Gastroesophageal sphincter (tissue), 4 donors: ENCODE results near the gene CLEC1B. TPM values are rescaled to one million over a fixed set of nuclear protein-coding genes. Genes with fewer than 3 reads are reported as not detected.
"Not testable (repeated sequence)": the region's sequence is repeated elsewhere in the genome, so short reads cannot be mapped to it uniquely, and the experiment has no call there.

Source experiments
- ATAC-seq: fragments of 150-250 bp; one replicate; pipeline ENCODE4 v1.9.1; 2016; ENCODE audit warnings: mild to moderate bottlenecking, moderate library complexity
- H3K27ac ChIP-seq, 4 donors: fragments of 200-600 bp; sonication (generic) in 3 of 4; 1 replicate in 3 of 4; 2 replicates in 1 of 4; pipeline ENCODE4 v1.5.1; 2016 to 2019
- H3K27me3 ChIP-seq: fragments of 200-600 bp; sonication (generic); one replicate; pipeline ENCODE4 v1.5.1; 2019
- H3K36me3 ChIP-seq, 2 donors: fragments of 200-600 bp; sonication (generic); one replicate each; pipeline ENCODE4 v1.5.1; 2019; ENCODE audit warnings: control low read depth in 1 of 2
- H3K4me1 ChIP-seq, 3 donors: fragments of 200-600 bp; sonication (generic); 1 replicate in 2 of 3; 2 replicates in 1 of 3; pipeline ENCODE4 v1.5.1; 2016 to 2019; ENCODE audit warnings: control low read depth in 2 of 3
- H3K4me3 ChIP-seq, 2 donors: fragments of 200-600 bp; sonication (generic); one replicate each; pipeline ENCODE4 v1.5.1; 2019; ENCODE audit warnings: mild to moderate bottlenecking in 1 of 2, moderate library complexity in 1 of 2
- H3K9me3 ChIP-seq, 3 donors: fragments of 200-600 bp; sonication (generic); one replicate each; pipeline ENCODE4 v1.5.1; 2017 to 2019; ENCODE audit warnings: control low read depth in 2 of 3
- EP300 ChIP-seq: sonication (generic); formaldehyde crosslinking; IDR thresholded peaks from one replicate; pipeline ENCODE4 v1.6.1; 2017; ENCODE audit warnings: antibody characterized with exemption, mild to moderate bottlenecking
- POLR2A ChIP-seq, 2 donors: fragments of 450-650 bp; IDR thresholded peaks; one replicate each; pipeline ENCODE4 v1.6.1; 2017; ENCODE audit warnings: antibody characterized with exemption in 2 of 2, mild to moderate bottlenecking in 2 of 2, moderate library complexity in 1 of 2
- POLR2AphosphoS5 ChIP-seq: sonication (generic); formaldehyde crosslinking; IDR thresholded peaks from one replicate; pipeline ENCODE4 v1.6.1; 2017; ENCODE audit warnings: antibody characterized with exemption
- WGBS, 2 donors: methylation state at CpG; one replicate each; pipeline ENCODE4 v1.1.5; 2018; ENCODE audit warnings: low coverage in 1 of 2; 5-methylcytosine and 5-hydroxymethylcytosine counted together
- total RNA-seq, 4 donors: library from RNA; depleted of rRNA; stranded (reverse); fragments of >200 nt; gene quantifications; one replicate each; pipeline ENCODE4 v1.1.0, GENCODE V29; 2016
- TF ChIP-seq, protein P1 (sequence below), 4 experiments: fragments of 200-600 bp in 2 of 4; fragments of 450-650 bp in 2 of 4; sonication (generic) in 1 of 4; IDR thresholded peaks; one replicate each; pipeline ENCODE4 v1.5.1; 2017 to 2019; ENCODE audit warnings: antibody characterized with exemption in 4 of 4, mild to moderate bottlenecking in 2 of 4, moderate library complexity in 2 of 4

Gene CLEC1B
- total RNA-seq, 4 donors from 2014 or later: not detected

DNA sequence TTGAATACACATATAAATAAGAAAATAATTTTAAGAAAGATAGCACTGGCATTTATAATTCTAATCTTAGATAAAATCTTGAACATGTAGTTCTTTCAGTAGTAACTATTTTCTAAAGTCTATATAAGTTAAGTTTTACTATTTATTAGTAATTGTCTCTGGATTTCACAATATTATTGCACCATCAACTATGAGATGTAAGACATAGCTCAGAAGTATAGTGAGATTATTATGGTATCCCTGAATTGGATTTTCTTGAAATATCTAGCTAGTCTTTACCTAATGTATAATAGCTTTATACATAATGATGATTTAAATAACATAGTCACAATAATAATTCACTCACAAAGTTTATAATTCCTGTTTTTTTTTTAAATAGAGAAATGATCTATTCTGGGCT is 21.0 kb downstream of the CLEC1B start:
- Histone ChIP-seq H3K4me3 (no peak overlapping the region), H3K27ac (no peak overlapping the region), H3K27me3 (no peaks in the 10 kb centered on the region), H3K4me1 (no peaks in the 10 kb centered on the region), H3K36me3 (no peaks in the 10 kb centered on the region), H3K9me3 (no peaks in the 10 kb centered on the region)
- TF ChIP-seq POLR2AphosphoS5 (no peak), POLR2A (IDR thresholded peaks at IDR 0.05) (no peak), EP300 (no peak)
- TF ChIP-seq, protein P1, sequence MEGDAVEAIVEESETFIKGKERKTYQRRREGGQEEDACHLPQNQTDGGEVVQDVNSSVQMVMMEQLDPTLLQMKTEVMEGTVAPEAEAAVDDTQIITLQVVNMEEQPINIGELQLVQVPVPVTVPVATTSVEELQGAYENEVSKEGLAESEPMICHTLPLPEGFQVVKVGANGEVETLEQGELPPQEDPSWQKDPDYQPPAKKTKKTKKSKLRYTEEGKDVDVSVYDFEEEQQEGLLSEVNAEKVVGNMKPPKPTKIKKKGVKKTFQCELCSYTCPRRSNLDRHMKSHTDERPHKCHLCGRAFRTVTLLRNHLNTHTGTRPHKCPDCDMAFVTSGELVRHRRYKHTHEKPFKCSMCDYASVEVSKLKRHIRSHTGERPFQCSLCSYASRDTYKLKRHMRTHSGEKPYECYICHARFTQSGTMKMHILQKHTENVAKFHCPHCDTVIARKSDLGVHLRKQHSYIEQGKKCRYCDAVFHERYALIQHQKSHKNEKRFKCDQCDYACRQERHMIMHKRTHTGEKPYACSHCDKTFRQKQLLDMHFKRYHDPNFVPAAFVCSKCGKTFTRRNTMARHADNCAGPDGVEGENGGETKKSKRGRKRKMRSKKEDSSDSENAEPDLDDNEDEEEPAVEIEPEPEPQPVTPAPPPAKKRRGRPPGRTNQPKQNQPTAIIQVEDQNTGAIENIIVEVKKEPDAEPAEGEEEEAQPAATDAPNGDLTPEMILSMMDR (IDR thresholded peaks at IDR 0.05): no peak
- no peak for ATAC-seq

DNA sequence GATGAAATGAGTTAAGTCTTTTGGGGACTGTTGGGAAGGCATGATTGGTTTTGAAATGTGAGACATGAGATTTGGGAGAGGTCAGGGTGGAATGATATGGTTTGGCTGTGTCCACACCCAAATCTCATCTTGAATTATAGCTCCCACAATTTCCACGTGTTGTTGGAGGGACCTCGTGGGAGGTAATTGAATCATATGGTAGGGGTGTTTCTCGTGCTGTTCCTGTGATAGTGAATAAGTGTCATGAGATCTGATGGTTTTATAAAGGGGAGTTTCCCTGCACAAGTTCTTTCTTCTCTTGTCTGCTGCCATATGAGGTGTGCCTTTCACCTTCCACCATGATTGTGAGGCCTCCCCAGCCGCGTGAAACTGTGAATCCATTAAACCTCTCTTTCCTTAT is 22.3 kb downstream of the CLEC1B start:
- not testable (repeated sequence) for ATAC-seq, H3K27ac ChIP-seq, H3K4me1 ChIP-seq, H3K9me3 ChIP-seq, H3K27me3 ChIP-seq, H3K36me3 ChIP-seq, H3K4me3 ChIP-seq
- WGBS, 2 donors: 33 to 67% methylated on average over 2 to 5 of the region's 5 CpGs

DNA sequence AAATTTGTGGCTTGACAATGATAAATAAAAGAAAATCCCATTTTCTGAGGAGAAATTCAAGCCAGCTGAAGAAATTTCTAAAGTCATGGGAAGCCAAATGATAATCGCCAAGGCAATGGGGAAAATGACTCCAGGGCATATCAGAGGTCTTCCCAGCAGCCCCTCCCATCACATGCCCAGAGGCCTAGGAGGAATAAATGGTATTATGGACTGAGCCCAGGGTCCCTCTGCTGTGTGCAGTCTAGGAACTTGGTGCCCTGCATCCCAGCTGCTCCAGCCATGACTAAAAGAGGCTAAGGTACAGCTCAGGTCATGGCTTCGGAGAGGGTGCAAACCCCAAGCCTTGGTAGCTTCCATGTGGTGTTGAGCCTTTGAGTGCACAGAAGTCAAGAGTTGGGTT is 23.3 kb downstream of the CLEC1B start:
- H3K27me3 ChIP-seq: no peaks in the 10 kb centered on the region
- H3K36me3 ChIP-seq: no peaks in the 10 kb centered on the region
- no peak for TF ChIP-seq EP300
- TF ChIP-seq POLR2AphosphoS5: no peak
- TF ChIP-seq POLR2A (IDR thresholded peaks at IDR 0.05): no peak
- TF ChIP-seq, protein P1 (IDR thresholded peaks at IDR 0.05): no peak
- no peak overlapping the region for H3K27ac ChIP-seq
- H3K9me3 ChIP-seq: no peaks in the 10 kb centered on the region
- no peak for ATAC-seq
- no peak overlapping the region for H3K4me3 ChIP-seq
- no peaks in the 10 kb centered on the region for H3K4me1 ChIP-seq
- WGBS, 2 donors: 94% methylated on average over 2 of the region's 2 CpGs; no CpG with 5 or more reads in 1 of the 2 donors

DNA sequence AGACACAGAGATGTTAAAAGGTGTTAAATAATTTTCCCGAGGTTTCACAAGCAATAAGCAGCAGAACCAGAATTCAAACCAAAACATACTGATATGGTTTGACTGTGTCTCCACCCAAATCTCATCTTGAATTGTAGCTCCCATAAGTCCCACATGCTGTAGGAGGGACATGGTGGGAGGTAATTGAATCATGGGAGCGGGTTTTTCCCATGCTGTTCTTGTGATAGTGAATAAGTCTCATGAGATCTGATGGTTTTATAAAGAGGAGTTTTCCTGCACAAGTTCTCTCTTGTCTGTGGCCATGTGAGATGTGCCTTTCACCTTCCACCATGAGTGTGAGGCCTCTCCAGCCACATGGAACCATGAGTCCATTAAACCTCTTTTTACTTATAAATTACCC is 24.2 kb downstream of the CLEC1B start:
- not testable (repeated sequence) for H3K27me3 ChIP-seq, H3K4me3 ChIP-seq, H3K9me3 ChIP-seq, H3K4me1 ChIP-seq, ATAC-seq, H3K36me3 ChIP-seq, H3K27ac ChIP-seq
- 86 to 100% methylated on average over 2 of the region's 2 CpGs for WGBS, 2 donors

DNA sequence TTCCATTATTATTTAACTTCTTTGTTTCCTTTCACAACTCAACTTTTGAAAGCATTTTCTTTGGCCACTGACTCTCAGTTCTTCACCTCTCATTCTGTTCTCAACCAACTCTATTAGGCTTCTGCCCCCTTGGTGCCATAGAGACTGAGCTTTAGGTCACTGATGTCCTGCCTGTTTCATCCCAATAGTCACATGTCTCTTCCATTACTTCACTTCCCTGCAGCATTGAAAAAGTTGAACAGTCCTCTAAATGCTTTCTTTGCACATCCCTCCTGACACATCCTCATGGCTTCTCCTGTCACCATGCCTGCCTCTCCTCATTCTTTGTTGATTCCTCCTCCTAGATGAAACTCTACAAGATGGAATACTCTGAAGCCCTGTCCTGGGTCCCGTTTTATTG is 25.0 kb downstream of the CLEC1B start:
- ATAC-seq: no peak
- Histone ChIP-seq H3K36me3 (no peaks in the 10 kb centered on the region), H3K9me3 (no peaks in the 10 kb centered on the region), H3K4me1 (no peaks in the 10 kb centered on the region), H3K27ac (no peak overlapping the region), H3K27me3 (no peaks in the 10 kb centered on the region), H3K4me3 (no peak overlapping the region)
- TF ChIP-seq EP300: no peak
- TF ChIP-seq POLR2A (IDR thresholded peaks at IDR 0.05): no peak
- TF ChIP-seq, protein P1 (IDR thresholded peaks at IDR 0.05): no peak
- no peak for TF ChIP-seq POLR2AphosphoS5
- WGBS, 2 donors: 64% methylated on average over 1 of the region's 1 CpG; no CpG with 5 or more reads in 1 of the 2 donors

DNA sequence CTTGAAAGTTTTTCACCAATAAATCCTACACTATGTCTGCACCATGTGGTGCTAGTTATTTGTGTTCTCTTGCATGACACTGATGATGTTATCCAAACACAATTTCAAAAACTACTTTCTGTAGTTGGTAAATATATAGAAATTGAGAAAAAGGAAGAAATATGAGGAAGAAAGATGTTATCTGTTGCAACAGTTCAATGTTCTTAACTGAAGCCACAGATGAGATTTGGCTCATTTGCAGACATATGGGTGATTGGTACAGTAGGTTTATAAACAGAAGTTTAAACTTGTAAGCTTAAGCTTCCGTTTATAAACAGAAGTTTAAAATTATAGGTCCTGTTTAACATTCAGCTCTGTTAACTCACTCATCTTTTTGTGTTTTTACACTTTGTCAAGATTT is 27.7 kb downstream of the CLEC1B start, which contains the start of gene CLEC12A:
Gene CLEC12A, plus strand, starts transcription at position 229 of the 400 bp plus-strand sequence. CDS start 188 bp downstream, outside the sequence.
- no peaks in the 10 kb centered on the region for H3K4me1 ChIP-seq
- H3K4me3 ChIP-seq: no peak within 1 kb of the TSS
- no peaks in the 10 kb centered on the region for H3K27me3 ChIP-seq
- 44 to 63% methylated on average over 1 of the region's 1 CpG for WGBS, 2 donors
- TF ChIP-seq, protein P1 (IDR thresholded peaks at IDR 0.05): no peak
- TF ChIP-seq POLR2A (IDR thresholded peaks at IDR 0.05) (no peak), EP300 (no peak), POLR2AphosphoS5 (no peak)
- H3K27ac ChIP-seq: no peak within 1 kb of the TSS
- H3K36me3 ChIP-seq: no peaks in the 10 kb centered on the region
- ATAC-seq: no peak
- H3K9me3 ChIP-seq: no peaks in the 10 kb centered on the region
